Pulmonary artery endothelial cell (primary cell): Measurements from ENCODE around the gene VPS11. TPM values are rescaled to one million over a fixed set of nuclear protein-coding genes. Genes with fewer than 3 reads are reported as not detected.
"Not testable (repeated sequence)": the region's sequence is repeated elsewhere in the genome, so short reads cannot be mapped to it uniquely, and the experiment has no call there.

ENCODE experiments used
- DNase-seq: peaks from one replicate; pipeline ENCODE4 v3.0.0-alpha.2; 2011; ENCODE audit warnings: low read depth, low spot score
- total RNA-seq: library from RNA; depleted of rRNA; stranded (reverse); fragments of >200 nt; gene quantifications from 2 replicates; pipeline ENCODE4 v1.2.3, GENCODE V29; 2014

The VPS11 gene
- total RNA-seq, 1 donor from 2014 or later = 21.5 TPM

GRCh38 chr11:119034813-119035212, 32.8 kb upstream of the VPS11 start:
- DNase-seq = no peak

DNA sequence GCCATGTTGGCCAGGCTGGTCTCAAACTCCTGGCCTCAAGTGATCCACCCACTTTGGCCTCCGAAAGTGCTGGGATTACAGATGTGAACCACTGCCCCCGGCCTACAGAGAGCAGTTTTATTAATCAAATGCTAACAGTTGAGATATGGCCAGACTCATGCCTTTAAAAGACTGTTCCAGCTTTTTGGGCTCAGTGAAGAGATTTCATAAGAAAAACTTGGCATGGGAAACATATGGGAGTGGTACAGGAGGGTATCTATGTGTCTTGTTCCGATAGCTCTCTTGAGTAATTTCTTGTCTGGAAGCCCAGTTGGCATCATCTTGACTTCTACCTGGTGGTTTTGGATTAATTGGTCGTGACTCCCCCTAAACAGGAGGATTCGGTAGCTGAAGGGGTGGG, 28.7 kb upstream of the VPS11 start:
- DNase-seq = no peak

GRCh38 chr11:119039471-119039870, 28.1 kb upstream of the VPS11 start:
- DNase-seq = not testable (repeated sequence)

- no peak for DNase-seq
Observed at GRCh38 chr11:119041821-119042514, 25.6 kb upstream of the VPS11 start.

DNA sequence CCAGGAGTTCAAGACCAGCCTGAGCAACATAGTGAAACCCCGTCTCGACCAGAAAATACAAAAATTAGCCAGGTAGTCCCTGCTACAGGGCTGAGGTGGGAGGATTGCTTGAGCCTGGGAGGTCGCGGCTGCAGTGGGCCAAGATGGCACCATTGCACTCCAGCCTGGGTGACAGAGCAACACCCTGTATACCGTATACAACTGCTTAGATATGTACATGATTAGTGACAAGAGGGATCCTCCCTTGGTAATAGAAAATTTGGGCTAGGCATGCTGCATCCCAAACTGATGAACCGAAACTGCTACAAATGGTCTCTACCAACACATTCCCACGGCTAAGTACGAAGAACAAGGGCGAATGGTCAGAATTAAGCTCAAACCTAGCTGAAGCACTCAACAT, 24.7 kb upstream of the VPS11 start:
- DNase-seq = no peak

DNA sequence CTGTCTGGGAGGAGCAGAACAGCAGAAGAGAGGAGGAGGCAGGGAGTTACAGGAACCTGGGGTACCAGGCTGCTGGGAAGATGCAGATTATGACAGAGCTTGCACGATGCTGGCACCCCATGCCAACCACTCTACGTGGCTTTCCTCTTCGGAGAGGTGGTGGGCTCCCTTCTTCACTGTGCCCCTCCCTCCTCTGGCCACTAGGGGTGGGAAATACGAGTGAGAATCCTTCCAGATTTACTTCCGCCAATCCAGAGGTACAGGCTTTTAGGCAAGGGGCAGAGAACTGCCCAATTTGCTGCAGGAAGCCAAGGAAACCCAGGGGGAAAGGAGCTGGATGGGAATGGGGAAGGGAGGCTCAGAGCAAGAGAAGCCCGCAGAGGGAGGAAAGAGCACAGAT, 22.9 kb upstream of the VPS11 start:
- no peak for DNase-seq

- DNase-seq = no peak
Observed at GRCh38 chr11:119046489-119046888, 21.1 kb upstream of the VPS11 start.

DNA sequence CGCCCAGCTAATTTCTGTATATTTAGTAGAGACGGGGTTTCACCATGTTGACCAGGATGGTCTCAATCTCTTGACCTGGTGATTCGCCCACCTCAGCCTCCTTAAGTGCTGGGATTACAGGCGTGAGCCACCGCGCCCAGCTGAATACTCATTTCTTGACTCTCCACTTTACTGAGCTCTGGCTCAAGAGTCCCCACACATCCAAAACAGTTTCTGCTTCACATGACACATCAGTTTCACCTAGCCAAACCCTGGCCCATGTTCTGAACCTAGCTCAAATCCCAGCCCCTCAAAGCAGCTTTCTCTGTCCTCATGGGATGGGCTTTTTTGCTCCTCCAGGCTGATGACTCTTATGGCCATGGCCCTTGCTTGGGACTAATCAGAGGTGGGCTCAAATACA, 20.4 kb upstream of the VPS11 start:
- no peak for DNase-seq

GRCh38 chr11:119048644-119049043, 19.0 kb upstream of the VPS11 start:
- DNase-seq = no peak

DNA sequence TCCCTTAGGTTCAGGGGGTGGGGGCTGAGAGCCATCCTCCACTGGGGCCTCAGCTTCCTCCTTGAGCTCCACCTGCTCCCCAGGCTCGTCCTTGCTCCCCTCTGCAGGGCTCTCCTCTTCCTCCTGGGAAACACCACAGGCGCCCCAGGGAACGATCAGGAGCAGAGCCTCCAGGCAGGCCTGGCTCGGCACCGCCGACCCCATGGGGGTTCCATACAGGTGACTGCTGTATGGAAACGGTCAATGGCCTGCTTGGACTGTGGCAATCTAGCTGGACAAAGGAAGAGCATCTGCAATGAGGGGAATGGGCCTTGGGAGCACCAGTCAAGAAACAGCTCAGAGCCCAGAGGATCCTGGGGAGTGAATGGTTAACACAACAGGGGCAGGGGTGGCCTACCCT, 18.5 kb upstream of the VPS11 start:
- no peak for DNase-seq

- no peak for DNase-seq
Observed at GRCh38 chr11:119051440-119052162, 16.0 kb upstream of the VPS11 start.

DNA sequence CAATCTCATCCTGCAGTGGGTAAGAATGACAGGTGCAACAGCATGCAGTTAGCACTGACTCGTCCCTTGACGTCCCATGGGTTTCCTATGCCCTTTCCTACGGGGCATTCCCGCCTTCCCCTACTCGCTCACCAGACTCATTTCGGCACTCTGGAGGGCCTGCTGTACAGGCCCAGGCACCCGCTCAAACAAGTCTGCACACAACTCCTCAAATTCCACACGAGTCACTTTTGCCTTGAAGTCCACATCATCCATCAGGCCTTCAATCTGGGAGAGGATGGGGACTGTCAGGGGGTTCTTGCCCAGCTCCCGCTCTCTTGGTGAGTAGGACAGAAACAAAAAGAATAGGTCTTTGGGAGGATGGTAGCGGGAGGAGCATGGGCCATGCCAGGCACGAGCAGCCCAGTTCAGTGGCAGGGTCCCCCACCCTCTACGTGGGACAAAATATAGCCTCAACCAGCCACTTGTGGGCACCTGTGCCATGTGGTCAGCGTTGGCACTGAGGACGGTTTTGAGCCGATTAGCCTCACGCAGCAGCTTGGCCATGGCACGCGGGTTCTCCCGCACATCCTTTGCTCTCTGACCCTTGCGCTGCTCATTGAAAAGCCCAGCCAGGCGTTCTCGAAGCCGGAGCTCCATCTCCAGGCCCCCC, 15.3 kb upstream of the VPS11 start:
- DNase-seq = no peak

DNA sequence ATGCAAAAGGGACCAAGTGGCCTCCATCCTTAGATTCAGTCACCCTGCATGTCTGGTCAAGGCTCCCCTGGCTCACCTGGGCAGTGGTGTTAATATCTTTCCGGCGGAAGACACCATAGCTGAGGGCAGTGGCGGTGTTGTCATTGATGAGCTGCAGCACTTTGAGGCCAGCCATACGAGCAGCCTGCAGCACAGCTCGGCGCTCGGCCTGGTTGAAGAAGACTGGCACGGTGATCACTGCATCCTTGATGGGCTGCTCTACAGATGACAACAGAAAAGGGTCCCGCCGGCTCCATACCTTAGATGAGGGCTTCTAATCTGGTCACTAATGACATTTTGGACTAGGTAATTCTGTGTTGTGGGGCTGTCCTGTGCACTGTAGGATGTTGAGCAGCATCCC, 13.2 kb upstream of the VPS11 start:
- no peak for DNase-seq

GRCh38 chr11:119055901-119056300, 11.7 kb upstream of the VPS11 start:
- DNase-seq = no peak

DNA sequence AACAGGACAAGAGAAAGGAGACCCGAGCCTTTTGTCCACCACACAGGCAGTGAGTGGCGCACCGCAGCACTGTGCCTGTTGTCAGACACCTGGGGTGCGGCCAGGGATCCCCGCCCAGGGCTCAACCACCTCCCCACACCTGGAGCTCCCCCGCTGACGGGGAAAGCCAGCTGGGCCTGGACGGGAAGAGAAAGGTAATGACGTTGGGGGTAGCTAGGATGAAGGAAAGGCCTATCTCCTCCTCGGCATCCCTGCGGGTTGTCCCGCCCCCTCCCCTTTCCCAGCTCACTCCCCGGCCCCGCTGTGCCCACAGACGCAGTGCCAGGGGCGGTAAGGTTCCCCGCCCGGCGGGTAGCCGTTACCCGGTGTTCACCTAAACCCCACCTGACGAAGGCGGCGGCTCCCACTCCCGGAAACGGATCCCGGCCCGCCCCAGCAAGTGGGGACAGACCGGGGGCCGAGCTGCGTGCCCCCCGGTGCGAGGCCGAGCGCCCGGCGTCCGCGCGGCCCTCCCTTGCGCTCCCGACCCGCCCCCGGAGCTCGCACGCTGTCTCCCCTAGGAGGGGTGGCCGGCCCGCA, 11.1 kb upstream of the VPS11 start:
- no peak for DNase-seq

GRCh38 chr11:119057000-119057769, 10.4 kb upstream of the VPS11 start, which contains the start of gene HYOU1:
Gene HYOU1, minus strand, starts transcription at chr11:119057205. Its CDS starts 1,045 bp downstream, at chr11:119056160.
- DNase-seq = peak; percentile 87

- DNase-seq = not testable (repeated sequence)
Observed at GRCh38 chr11:119059128-119059527, 8.5 kb upstream of the VPS11 start.

GRCh38 chr11:119061256-119061655, 6.4 kb upstream of the VPS11 start:
- no peak for DNase-seq

DNA sequence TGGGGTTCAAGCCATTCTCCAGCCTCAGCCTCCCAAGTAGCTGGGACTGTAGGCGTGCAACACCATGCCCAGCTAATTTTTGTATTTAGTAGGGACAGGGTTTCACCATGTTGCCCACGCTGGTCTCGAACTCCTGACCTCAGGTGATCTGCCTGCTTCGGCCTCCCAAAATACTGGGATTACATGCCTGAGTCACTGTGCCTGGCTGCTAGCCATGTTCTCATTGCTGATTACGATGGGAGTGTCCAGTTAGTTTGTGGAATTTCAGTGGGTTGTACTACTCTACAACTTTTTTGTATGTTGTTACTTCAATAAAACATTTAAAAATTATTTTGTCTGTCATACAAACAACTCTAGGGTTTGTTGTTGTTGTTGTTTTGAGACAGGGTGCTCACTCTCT, 4.8 kb upstream of the VPS11 start:
- no peak for DNase-seq

GRCh38 chr11:119065369-119065768, 2.2 kb upstream of the VPS11 start:
- no peak for DNase-seq

- no peak for DNase-seq
Observed at GRCh38 chr11:119077839-119078238, 10.2 kb downstream of the VPS11 start.
